HL-60 (cell line): ENCODE measurements around the gene DNAH2.

Experiments
- DNase-seq, 2 experiments: peaks; one replicate each; pipeline ENCODE4 v3.0.0-alpha.2; 2010 to 2020; ENCODE audit warnings: low read depth in 1 of 2, low spot score in 1 of 2
- H3K27ac ChIP-seq: fragments of 250-450 bp; sonication (Bioruptor Pico); replicated peaks from 2 replicates; pipeline ENCODE4 v1.5.1; 2020; ENCODE audit warnings: mild to moderate bottlenecking, moderate library complexity
- H3K27me3 ChIP-seq: fragments of 250-450 bp; sonication (Bioruptor Pico); 2 replicates; pipeline ENCODE4 v1.5.1; 2021; ENCODE audit warnings: mild to moderate bottlenecking, moderate library complexity; ENCODE audit not compliant: insufficient read depth, poor library complexity, severe bottlenecking
- H3K4me3 ChIP-seq: replicated peaks from 2 replicates; pipeline ENCODE4 v1.5.1; 2011; ENCODE audit warnings: mild to moderate bottlenecking, control low read depth, low read length; ENCODE audit not compliant: insufficient read depth
- CTCF ChIP-seq: IDR thresholded peaks from one replicate; pipeline ENCODE4 v1.5.1; 2011; ENCODE audit warnings: low read length, control low read depth, inconsistent platforms; ENCODE audit not compliant: insufficient read depth
- GABPA ChIP-seq: IDR thresholded peaks from 2 replicates; pipeline ENCODE4 v1.6.1; 2012; ENCODE audit warnings: low read depth
- POLR2AphosphoS5 ChIP-seq: IDR thresholded peaks from 2 replicates; pipeline ENCODE4 v1.6.1; 2012; ENCODE audit warnings: low read depth
- REST ChIP-seq: IDR thresholded peaks from 2 replicates; pipeline ENCODE4 v1.6.1; 2012; ENCODE audit warnings: low read depth; ENCODE audit not compliant: insufficient replicate concordance
- SPI1 ChIP-seq: IDR thresholded peaks from 2 replicates; pipeline ENCODE4 v1.6.1; 2012; ENCODE audit warnings: low read depth, mild to moderate bottlenecking, borderline replicate concordance

DNAH2 gene

GRCh38 chr17:7873051-7873450 is 155.5 kb downstream of the DNAH2 start:
- no peak for TF ChIP-seq REST
- TF ChIP-seq POLR2AphosphoS5, result no peak
- no peak for TF ChIP-seq SPI1
- no peak for TF ChIP-seq CTCF
- no peak for TF ChIP-seq GABPA
- no peaks in the 10 kb centered on the region for H3K27me3 ChIP-seq

GRCh38 chr17:7875804-7876370 is 158.3 kb downstream of the DNAH2 start:
- H3K4me3 ChIP-seq, result no peak overlapping the region
- H3K27ac ChIP-seq, result no peak overlapping the region
- no peak for DNase-seq
- no peaks in the 10 kb centered on the region for H3K27me3 ChIP-seq
- no peak for TF ChIP-seq REST
- no peak for TF ChIP-seq POLR2AphosphoS5
- TF ChIP-seq SPI1, result no peak
- TF ChIP-seq CTCF, result no peak
- no peak for TF ChIP-seq GABPA

More at GRCh38 chr17:7873051-7873450, 155.5 kb downstream of the DNAH2 start:
- Histone ChIP-seq H3K27ac (no peak overlapping the region), H3K4me3 (no peak overlapping the region)
- no peak for DNase-seq

GRCh38 chr17:7878234-7878633 is 160.7 kb downstream of the DNAH2 start:
- Histone ChIP-seq H3K4me3 (no peak overlapping the region), H3K27ac (no peak overlapping the region), H3K27me3 (no peaks in the 10 kb centered on the region)
- DNase-seq, result no peak
- TF ChIP-seq CTCF (no peak), SPI1 (no peak), POLR2AphosphoS5 (no peak), GABPA (no peak), REST (no peak)
